GM18505 (cell line): Measurements from ENCODE around the gene LGALS13.

Experiments
- ATAC-seq: cut with Tn5 transposase; IDR thresholded peaks from one replicate; pipeline ENCODE4 v1.9.1; 2021; ENCODE audit not compliant: unreplicated experiment
- POLR2A ChIP-seq: IDR thresholded peaks from 4 replicates; pipeline ENCODE4 v1.6.1; 2011; ENCODE audit warnings: borderline replicate concordance; ENCODE audit not compliant: insufficient read depth, insufficient read length; ENCODE audit errors: extremely low read depth

Gene LGALS13

GRCh38 chr19:39602224-39602623 is at the start of gene LGALS13:
Gene LGALS13 (plus strand): TSS chr19:39602524. CDS start chr19:39602569, 45 bp downstream.
- TF ChIP-seq POLR2A, result no peak
- no peak for ATAC-seq

GRCh38 chr19:39553082-39553652 is 49.2 kb upstream of the LGALS13 start:
- no peak for ATAC-seq
- TF ChIP-seq POLR2A, result no peak

- no peak for ATAC-seq
- TF ChIP-seq POLR2A, result no peak
These were observed 47.5 kb upstream of the LGALS13 start for GRCh38 chr19:39554701-39555311.

- no peak for TF ChIP-seq POLR2A
- ATAC-seq, result no peak
These were observed 46.4 kb upstream of the LGALS13 start for GRCh38 chr19:39555883-39556282.

- ATAC-seq, result no peak
- no peak for TF ChIP-seq POLR2A
These were observed 44.3 kb upstream of the LGALS13 start for GRCh38 chr19:39557811-39558623.

GRCh38 chr19:39558624-39559117 is 43.7 kb upstream of the LGALS13 start:
- TF ChIP-seq POLR2A, result no peak
- ATAC-seq, result no peak

- ATAC-seq, result no peak
- TF ChIP-seq POLR2A, result no peak
These were observed 38.9 kb upstream of the LGALS13 start for GRCh38 chr19:39563408-39563807.

GRCh38 chr19:39566064-39566463 is 36.3 kb upstream of the LGALS13 start:
- no peak for ATAC-seq
- TF ChIP-seq POLR2A, result no peak

GRCh38 chr19:39568604-39569003 is 33.7 kb upstream of the LGALS13 start:
- TF ChIP-seq POLR2A, result no peak

GRCh38 chr19:39582442-39582841 is 19.9 kb upstream of the LGALS13 start:
- no peak for TF ChIP-seq POLR2A
- ATAC-seq, result no peak

More at GRCh38 chr19:39568604-39569003, 33.7 kb upstream of the LGALS13 start:
- no peak for ATAC-seq

GRCh38 chr19:39582891-39583625 is 19.3 kb upstream of the LGALS13 start:
- no peak for TF ChIP-seq POLR2A
- ATAC-seq, result no peak

- no peak for TF ChIP-seq POLR2A
- ATAC-seq, result no peak
These were observed 14.8 kb upstream of the LGALS13 start for GRCh38 chr19:39587496-39587895.

- no peak for TF ChIP-seq POLR2A
- no peak for ATAC-seq
These were observed 14.3 kb upstream of the LGALS13 start for GRCh38 chr19:39588066-39588465.
